Measurements from ENCODE around the gene TIMP2. TPM values are rescaled to one million over a fixed set of nuclear protein-coding genes. Genes with fewer than 3 reads are reported as not detected.

TIMP2 gene
- total RNA-seq, 1 experiment from 2014 or later: 64.8 TPM

DNA sequence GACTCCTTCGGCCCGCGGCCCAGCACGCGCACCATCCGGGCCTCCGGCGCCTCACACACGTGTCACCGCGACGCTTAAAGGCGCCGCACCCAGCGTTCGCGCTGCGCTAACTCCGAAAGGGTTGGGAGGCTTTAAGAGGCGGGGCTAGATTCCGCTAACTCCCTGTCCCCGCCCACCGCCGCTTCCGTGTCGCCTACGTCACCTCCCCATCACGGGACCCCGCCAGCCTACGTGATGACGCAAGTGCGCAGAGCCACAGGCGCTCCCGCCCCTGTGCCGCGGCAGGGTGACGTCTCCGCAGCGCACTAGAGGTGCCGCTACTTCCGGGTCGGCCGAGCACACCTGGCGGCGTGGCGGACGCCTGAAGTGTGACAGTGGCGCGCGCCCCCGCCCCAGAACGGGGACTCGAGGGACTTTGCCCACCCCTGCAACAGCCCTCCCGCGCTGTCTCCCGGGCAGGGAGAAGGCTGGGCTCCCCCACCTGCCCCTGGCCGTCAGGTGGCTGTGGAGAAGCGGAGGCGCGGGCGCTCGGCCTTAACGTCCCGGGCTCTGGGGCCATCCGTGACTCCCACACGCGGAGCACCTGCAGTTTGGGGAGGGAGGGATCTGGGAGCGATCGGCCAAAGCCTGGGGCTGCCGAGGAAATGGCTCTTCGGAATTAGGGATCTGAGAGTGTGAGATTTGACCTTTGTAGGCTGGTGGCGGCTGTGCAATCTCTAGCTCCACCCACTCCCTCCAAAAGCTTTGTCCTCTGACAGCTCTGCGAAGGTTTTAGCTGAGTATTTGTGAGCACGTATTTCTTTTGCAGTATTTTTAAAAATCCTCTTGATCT lies 84.2 kb downstream of the TIMP2 start, which contains the start of gene USP36:
Gene USP36, minus strand, starts transcription at position 35 of the 832 bp plus-strand sequence. CDS start 4,451 bp downstream, outside the sequence.
- H3K9me3 ChIP-seq (ENCODE audit: control insufficient read depth in 1 of 2, insufficient read depth in 1 of 2, low read depth in 1 of 2, low read length in 2 of 2): no peaks in the 10 kb centered on the region
- peak; percentile 89 for ATAC-seq
- peaks cover 3% of the 10 kb centered on the region; the same call in 1 of the 2 replicates for H4K20me1 ChIP-seq (ENCODE audit: insufficient read depth)
- H3K4me3 ChIP-seq (replicated peaks in 1 of 2; ENCODE audit: low read depth in 1 of 2, low read length in 2 of 2): peak within 1 kb of the TSS; percentile 82 to 91
- H3K4me2 ChIP-seq (ENCODE audit: low read length): peak within 1 kb of the TSS; percentile 88
- peaks cover 20 to 34% of the 10 kb centered on the region in 2 experiments for H3K4me1 ChIP-seq (ENCODE audit: control insufficient read depth in 1 of 2, insufficient read depth in 2 of 2, low read length in 2 of 2)
- H3K9me2 ChIP-seq (ENCODE audit: insufficient read depth): no peaks in the 10 kb centered on the region
- RAD21 ChIA-PET (ENCODE audit: low non-redundant PET in 1 of 2, low total read pairs in 2 of 2, uncharacterized antibody in 2 of 2, unreplicated experiment in 2 of 2): no interaction called here
- POLR2A ChIA-PET: interaction anchor here (1.8 kb wide), 1 partner anchor 11 kb away, joined by 4 read pairs; no protein-coding TSS in a partner anchor
- no peak within 1 kb of the TSS for H2AFZ ChIP-seq (ENCODE audit: low read depth, low read length, poor library complexity, severe bottlenecking)
- peak within 1 kb of the TSS; percentile 97 for H3K9ac ChIP-seq (ENCODE audit: low read length)
- TSS peak; percentile 91 for BruUV-seq (replicated peaks)
- peaks cover 18 to 24% of the 10 kb centered on the region in 2 experiments; a peak in 3 of 4 replicates for H3K36me3 ChIP-seq (ENCODE audit: control insufficient read depth in 1 of 2, insufficient read depth in 2 of 2, low read length in 2 of 2)
- intact Hi-C loops (cut with micrococcal nuclease): loop anchor here (1.0 kb wide), 1 partner anchor 130 kb away; no protein-coding TSS in a partner anchor
- no peaks in the 10 kb centered on the region for H3K27me3 ChIP-seq (ENCODE audit: insufficient read depth, low read length)
- H3K27ac ChIP-seq (ENCODE audit: low read depth, low read length): peak within 1 kb of the TSS; percentile 88
- H3K79me2 ChIP-seq (ENCODE audit: insufficient read depth, low read length): peaks cover 46% of the 10 kb centered on the region
- DNase-seq (ENCODE audit: low read depth, low spot score): peak; percentile 100
- CTCF ChIA-PET: interaction anchor here (0.6 to 1.7 kb wide), 2 partner anchors 25 to 131 kb away, joined by 3 to 6 read pairs; no protein-coding TSS in a partner anchor
- peak; percentile 100 for TF ChIP-seq ELF1 (IDR thresholded peaks at IDR 0.05; ENCODE audit: borderline replicate concordance, low read depth)
- TF ChIP-seq CBX3 (IDR thresholded peaks at IDR 0.05; ENCODE audit: low read depth): peak; percentile 81
- TF ChIP-seq POLR2A (IDR thresholded peaks at IDR 0.05; ENCODE audit: borderline replicate concordance, extremely low read depth, insufficient read depth, insufficient read length): peak; percentile 85
- TF ChIP-seq RAD21 (IDR thresholded peaks at IDR 0.05; ENCODE audit: low read depth): no peak
- TF ChIP-seq, protein P1, sequence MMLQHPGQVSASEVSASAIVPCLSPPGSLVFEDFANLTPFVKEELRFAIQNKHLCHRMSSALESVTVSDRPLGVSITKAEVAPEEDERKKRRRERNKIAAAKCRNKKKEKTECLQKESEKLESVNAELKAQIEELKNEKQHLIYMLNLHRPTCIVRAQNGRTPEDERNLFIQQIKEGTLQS (IDR thresholded peaks at IDR 0.05): no peak
- TF ChIP-seq SIN3A (IDR thresholded peaks at IDR 0.05; ENCODE audit: low read depth): peak; percentile 99
- TF ChIP-seq JUND (IDR thresholded peaks at IDR 0.05): 0 out of 2 replicates have a peak, but pooled peaks have one; percentile 53
- no peak for TF ChIP-seq ZNF274 (IDR thresholded peaks at IDR 0.05; ENCODE audit: low read depth, low read length)
- TF ChIP-seq FOSL1 (IDR thresholded peaks at IDR 0.05; ENCODE audit: low read depth): no peak
- TF ChIP-seq EZH2 (IDR thresholded peaks at IDR 0.05): no peak
- TF ChIP-seq ZFX (IDR thresholded peaks at IDR 0.05): peak; percentile 55
- TF ChIP-seq YY1 (IDR thresholded peaks at IDR 0.05; ENCODE audit: extremely low read depth, insufficient replicate concordance, low read depth, low read length): peak; percentile 54
- TF ChIP-seq, protein P2, sequence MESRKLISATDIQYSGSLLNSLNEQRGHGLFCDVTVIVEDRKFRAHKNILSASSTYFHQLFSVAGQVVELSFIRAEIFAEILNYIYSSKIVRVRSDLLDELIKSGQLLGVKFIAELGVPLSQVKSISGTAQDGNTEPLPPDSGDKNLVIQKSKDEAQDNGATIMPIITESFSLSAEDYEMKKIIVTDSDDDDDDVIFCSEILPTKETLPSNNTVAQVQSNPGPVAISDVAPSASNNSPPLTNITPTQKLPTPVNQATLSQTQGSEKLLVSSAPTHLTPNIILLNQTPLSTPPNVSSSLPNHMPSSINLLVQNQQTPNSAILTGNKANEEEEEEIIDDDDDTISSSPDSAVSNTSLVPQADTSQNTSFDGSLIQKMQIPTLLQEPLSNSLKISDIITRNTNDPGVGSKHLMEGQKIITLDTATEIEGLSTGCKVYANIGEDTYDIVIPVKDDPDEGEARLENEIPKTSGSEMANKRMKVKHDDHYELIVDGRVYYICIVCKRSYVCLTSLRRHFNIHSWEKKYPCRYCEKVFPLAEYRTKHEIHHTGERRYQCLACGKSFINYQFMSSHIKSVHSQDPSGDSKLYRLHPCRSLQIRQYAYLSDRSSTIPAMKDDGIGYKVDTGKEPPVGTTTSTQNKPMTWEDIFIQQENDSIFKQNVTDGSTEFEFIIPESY (IDR thresholded peaks at IDR 0.05; ENCODE audit: extremely low read depth, insufficient replicate concordance, low read length): peak; percentile 61
- TF ChIP-seq POLR2AphosphoS5 (IDR thresholded peaks at IDR 0.05; ENCODE audit: low read depth, low read length): peak; percentile 96
- TF ChIP-seq EZH2phosphoT487 (IDR thresholded peaks at IDR 0.05; ENCODE audit: borderline replicate concordance): no peak
- TF ChIP-seq SP1 (IDR thresholded peaks at IDR 0.05; ENCODE audit: low read depth): peak; percentile 100
- peak; percentile 100 for TF ChIP-seq MAX (IDR thresholded peaks at IDR 0.05)
- TF ChIP-seq, protein P3, sequence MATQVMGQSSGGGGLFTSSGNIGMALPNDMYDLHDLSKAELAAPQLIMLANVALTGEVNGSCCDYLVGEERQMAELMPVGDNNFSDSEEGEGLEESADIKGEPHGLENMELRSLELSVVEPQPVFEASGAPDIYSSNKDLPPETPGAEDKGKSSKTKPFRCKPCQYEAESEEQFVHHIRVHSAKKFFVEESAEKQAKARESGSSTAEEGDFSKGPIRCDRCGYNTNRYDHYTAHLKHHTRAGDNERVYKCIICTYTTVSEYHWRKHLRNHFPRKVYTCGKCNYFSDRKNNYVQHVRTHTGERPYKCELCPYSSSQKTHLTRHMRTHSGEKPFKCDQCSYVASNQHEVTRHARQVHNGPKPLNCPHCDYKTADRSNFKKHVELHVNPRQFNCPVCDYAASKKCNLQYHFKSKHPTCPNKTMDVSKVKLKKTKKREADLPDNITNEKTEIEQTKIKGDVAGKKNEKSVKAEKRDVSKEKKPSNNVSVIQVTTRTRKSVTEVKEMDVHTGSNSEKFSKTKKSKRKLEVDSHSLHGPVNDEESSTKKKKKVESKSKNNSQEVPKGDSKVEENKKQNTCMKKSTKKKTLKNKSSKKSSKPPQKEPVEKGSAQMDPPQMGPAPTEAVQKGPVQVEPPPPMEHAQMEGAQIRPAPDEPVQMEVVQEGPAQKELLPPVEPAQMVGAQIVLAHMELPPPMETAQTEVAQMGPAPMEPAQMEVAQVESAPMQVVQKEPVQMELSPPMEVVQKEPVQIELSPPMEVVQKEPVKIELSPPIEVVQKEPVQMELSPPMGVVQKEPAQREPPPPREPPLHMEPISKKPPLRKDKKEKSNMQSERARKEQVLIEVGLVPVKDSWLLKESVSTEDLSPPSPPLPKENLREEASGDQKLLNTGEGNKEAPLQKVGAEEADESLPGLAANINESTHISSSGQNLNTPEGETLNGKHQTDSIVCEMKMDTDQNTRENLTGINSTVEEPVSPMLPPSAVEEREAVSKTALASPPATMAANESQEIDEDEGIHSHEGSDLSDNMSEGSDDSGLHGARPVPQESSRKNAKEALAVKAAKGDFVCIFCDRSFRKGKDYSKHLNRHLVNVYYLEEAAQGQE (IDR thresholded peaks at IDR 0.05; ENCODE audit: low read depth): no peak

Data from HCT116 (cell line).